ENCODE data around the gene PRKAR1A. TPM values are rescaled to one million over a fixed set of nuclear protein-coding genes. Genes with fewer than 3 reads are reported as not detected.
"Not testable (repeated sequence)": the region's sequence is repeated elsewhere in the genome, so short reads cannot be mapped to it uniquely, and the experiment has no call there.

The PRKAR1A gene
- total and polyA plus RNA-seq, 7 donors = 53.6 to 268 (median 206) TPM

DNA sequence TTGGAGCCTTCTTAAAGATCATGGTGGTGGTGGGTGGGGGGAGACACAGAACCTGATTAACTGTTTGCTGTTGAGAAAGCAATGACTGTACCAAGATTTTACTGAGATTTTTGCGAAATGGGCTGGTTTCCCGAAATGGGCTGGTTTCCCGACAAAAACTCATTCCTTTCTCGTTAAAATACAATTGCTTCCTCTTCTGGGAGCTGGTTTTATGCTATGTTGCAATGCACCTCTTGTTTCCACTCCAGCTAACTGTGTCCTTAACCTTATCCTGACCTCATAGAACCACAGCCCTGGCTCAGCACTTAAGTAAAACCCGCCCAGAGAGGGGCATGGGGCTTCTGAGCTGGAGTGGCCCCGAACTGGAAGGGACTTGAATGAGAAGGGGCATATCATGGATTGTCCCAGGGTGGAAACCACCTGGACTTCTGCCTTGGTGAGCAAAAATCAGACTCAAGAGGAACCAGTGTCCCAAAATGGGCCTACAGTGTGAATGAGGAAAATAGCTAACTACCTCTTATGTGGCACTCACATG is 68.1 kb downstream of the PRKAR1A start:
- intact Hi-C loops (cut with DNase I) = no loop called here
- no peak for DNase-seq
- peak overlapping the region in 3 of 4 donors; percentile 23 to 49 (median 32) for H3K27ac ChIP-seq
- no peak overlapping the region for H3K4me3 ChIP-seq
- H3K9me3 ChIP-seq = peaks cover 0 to 2% (median 0%) of the 10 kb centered on the region in 4 donors
- WGBS, 2 donors = 73 to 75% methylated on average over 6 of the region's 6 CpGs
- no peaks in the 10 kb centered on the region for H3K4me1 ChIP-seq
- TF ChIP-seq, protein P1, sequence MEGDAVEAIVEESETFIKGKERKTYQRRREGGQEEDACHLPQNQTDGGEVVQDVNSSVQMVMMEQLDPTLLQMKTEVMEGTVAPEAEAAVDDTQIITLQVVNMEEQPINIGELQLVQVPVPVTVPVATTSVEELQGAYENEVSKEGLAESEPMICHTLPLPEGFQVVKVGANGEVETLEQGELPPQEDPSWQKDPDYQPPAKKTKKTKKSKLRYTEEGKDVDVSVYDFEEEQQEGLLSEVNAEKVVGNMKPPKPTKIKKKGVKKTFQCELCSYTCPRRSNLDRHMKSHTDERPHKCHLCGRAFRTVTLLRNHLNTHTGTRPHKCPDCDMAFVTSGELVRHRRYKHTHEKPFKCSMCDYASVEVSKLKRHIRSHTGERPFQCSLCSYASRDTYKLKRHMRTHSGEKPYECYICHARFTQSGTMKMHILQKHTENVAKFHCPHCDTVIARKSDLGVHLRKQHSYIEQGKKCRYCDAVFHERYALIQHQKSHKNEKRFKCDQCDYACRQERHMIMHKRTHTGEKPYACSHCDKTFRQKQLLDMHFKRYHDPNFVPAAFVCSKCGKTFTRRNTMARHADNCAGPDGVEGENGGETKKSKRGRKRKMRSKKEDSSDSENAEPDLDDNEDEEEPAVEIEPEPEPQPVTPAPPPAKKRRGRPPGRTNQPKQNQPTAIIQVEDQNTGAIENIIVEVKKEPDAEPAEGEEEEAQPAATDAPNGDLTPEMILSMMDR (IDR thresholded peaks at IDR 0.05) = no peak
- peak in 1 of 4 donors; percentile 24 for TF ChIP-seq EP300 (IDR thresholded peaks at IDR 0.05)
- peak in 2 of 4 donors; percentile 40 to 57 for TF ChIP-seq POLR2AphosphoS5 (IDR thresholded peaks at IDR 0.05)
- no peak for TF ChIP-seq POLR2A (IDR thresholded peaks at IDR 0.05)
- no peaks in the 10 kb centered on the region for H3K27me3 ChIP-seq
- no peaks in the 10 kb centered on the region for H3K36me3 ChIP-seq

DNA sequence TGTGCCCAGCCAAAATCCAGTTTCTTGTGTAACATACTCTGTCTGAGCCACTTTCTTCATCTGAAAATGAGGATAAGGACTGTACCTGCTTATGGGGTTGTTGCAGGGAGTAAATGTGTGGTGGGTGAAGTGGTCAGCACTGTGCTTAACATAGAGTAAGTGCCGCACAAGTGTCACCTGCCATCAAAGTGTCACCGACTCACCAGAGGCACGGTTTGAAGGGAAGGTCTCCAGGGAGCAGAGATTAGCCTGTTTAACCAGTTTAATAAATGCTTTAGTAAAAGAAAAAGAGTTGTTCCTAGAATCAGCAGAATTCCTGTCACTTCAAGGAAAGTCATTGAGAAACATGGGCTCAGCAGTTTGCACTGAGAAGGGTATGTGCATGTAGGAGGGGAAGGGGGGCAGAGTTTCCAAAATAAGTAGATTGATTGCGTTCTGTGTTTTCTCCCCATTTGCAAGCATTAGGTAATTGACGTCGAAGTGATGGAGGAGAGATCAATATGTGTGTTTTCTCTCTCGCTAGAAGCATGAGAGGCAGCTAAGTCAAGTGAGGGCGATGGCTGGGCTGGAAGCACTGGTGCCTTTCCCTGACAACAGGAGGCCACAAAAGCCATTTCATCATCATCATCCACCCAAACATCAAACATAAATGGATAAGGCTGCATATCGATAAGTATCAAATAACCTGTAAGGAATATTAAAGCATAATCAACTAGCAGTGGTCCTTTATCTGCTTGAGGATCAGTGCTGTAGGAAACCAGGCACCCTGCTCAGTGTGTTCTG is 69.8 kb downstream of the PRKAR1A start:
- 88 to 92% methylated on average over 9 of the region's 9 CpGs for WGBS, 2 donors
- no peak overlapping the region for H3K27ac ChIP-seq
- H3K4me3 ChIP-seq = no peak overlapping the region
- intact Hi-C loops (cut with DNase I) = no loop called here
- H3K4me1 ChIP-seq = no peaks in the 10 kb centered on the region
- peaks cover 0 to 2% (median 0%) of the 10 kb centered on the region in 4 donors for H3K9me3 ChIP-seq
- no peak for DNase-seq
- H3K36me3 ChIP-seq = no peaks in the 10 kb centered on the region
- no peaks in the 10 kb centered on the region for H3K27me3 ChIP-seq
- no peak for TF ChIP-seq POLR2A (IDR thresholded peaks at IDR 0.05)
- TF ChIP-seq EP300 (IDR thresholded peaks at IDR 0.05) = no peak
- TF ChIP-seq POLR2AphosphoS5 (IDR thresholded peaks at IDR 0.05) = no peak
- TF ChIP-seq, protein P1 (IDR thresholded peaks at IDR 0.05) = no peak

GRCh38 chr17:68582867-68583266 is 70.6 kb downstream of the PRKAR1A start:
- H3K27me3 ChIP-seq; H3K4me3 ChIP-seq; intact Hi-C loops (cut with DNase I); H3K27ac ChIP-seq; DNase-seq; H3K4me1 ChIP-seq; H3K9me3 ChIP-seq; H3K36me3 ChIP-seq: not testable (repeated sequence)
- WGBS, 2 donors = 68 to 69% methylated on average over 6 of the region's 6 CpGs

DNA sequence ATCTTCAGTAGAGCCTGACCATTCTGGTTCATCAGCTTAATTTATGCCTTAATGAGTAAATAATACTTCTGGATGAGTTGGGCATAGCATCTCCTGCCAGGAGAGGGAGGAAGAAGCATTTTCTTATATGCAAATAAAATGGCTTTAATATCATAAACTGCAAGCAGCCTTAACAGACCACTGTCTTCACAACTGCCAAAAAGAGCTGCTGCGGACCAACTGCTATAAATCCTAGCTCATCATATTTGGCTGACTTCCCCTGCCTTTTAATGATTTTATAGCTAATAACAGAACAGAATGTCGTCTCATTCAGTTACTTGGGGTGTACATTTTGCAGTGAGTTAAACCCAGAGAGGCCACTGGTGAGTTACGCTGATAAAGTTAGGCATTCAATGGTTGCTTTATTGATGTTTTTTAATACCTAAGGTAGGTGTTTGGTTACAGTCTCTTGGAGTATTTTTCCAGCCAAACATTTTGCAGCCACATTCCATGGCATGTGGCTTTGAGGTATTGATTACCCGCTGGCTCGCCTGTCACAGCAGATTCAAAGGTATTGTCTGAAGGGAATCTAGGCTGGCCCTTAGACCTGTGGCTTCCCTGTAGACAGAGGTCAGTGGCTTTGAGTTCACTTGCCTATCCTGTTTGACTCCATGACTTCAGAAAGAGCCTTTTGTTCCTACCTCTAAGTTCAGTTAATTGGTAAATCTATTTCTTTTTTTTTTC is 72.5 kb downstream of the PRKAR1A start:
- WGBS, 2 donors = 71 to 74% methylated on average over 5 of the region's 5 CpGs
- Histone ChIP-seq H3K27me3 (no peaks in the 10 kb centered on the region), H3K9me3 (peaks cover 0 to 7% (median 0%) of the 10 kb centered on the region in 4 donors), H3K27ac (no peak overlapping the region), H3K4me1 (no peaks in the 10 kb centered on the region), H3K36me3 (no peaks in the 10 kb centered on the region), H3K4me3 (no peak overlapping the region)
- DNase-seq = no peak
- TF ChIP-seq POLR2AphosphoS5 (IDR thresholded peaks at IDR 0.05) = no peak
- TF ChIP-seq EP300 (IDR thresholded peaks at IDR 0.05) = no peak
- TF ChIP-seq POLR2A (IDR thresholded peaks at IDR 0.05) = no peak
- TF ChIP-seq, protein P1 (IDR thresholded peaks at IDR 0.05) = no peak
- intact Hi-C loops (cut with DNase I) = no loop called here

- Histone ChIP-seq H3K27ac (no peak overlapping the region), H3K9me3 (peaks cover 0 to 7% (median 0%) of the 10 kb centered on the region in 4 donors), H3K4me1 (no peaks in the 10 kb centered on the region), H3K27me3 (no peaks in the 10 kb centered on the region), H3K4me3 (no peak overlapping the region), H3K36me3 (no peaks in the 10 kb centered on the region)
- 79 to 80% methylated on average over 4 of the region's 4 CpGs for WGBS, 2 donors
- intact Hi-C loops (cut with DNase I) = no loop called here
- DNase-seq = no peak
- TF ChIP-seq EP300 (IDR thresholded peaks at IDR 0.05) (no peak), POLR2AphosphoS5 (IDR thresholded peaks at IDR 0.05) (no peak), POLR2A (IDR thresholded peaks at IDR 0.05) (no peak)
- TF ChIP-seq, protein P1 (IDR thresholded peaks at IDR 0.05) = no peak
These were observed 73.4 kb downstream of the PRKAR1A start for GRCh38 chr17:68585643-68586042.
